GM23248 (cell line): ENCODE data around the gene NPAS3.

Source experiments
- EZH2 ChIP-seq: fragments of 200-600 bp; sonication (generic); IDR thresholded peaks from 2 replicates; pipeline ENCODE4 v1.6.1; 2018; ENCODE audit warnings: antibody characterized with exemption, mild to moderate bottlenecking; ENCODE audit not compliant: insufficient read depth, poor library complexity, severe bottlenecking
- EZH2phosphoT487 ChIP-seq: fragments of 200-600 bp; sonication (generic); IDR thresholded peaks from 2 replicates; pipeline ENCODE4 v1.6.1; 2018; ENCODE audit warnings: antibody characterized with exemption, moderate library complexity, mild to moderate bottlenecking, low read depth; ENCODE audit not compliant: insufficient read depth

DNA sequence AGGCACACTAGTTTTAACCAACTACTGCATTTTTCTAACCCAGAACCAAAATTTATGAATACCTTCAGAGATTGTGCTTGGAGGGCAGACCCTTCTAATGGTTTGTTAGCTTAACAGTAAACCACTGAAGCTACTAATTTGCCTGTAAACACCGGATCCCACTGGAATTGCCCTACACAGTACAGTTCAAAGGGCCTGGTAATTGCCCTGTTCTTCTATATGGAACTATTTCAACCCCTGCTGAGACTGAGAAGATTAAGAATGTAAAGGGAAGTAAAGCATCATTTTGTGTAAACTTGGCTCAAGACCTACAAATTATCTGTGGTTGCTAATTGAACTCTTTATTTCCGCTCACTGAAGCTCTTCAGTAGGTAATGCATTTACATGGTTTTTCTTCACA is 468.1 kb downstream of the NPAS3 start:
- TF ChIP-seq EZH2 = no peak
- TF ChIP-seq EZH2phosphoT487 = no peak
